Panc1 (cell line): ENCODE data around the gene TMTC3. TPM values are rescaled to one million over a fixed set of nuclear protein-coding genes. Genes with fewer than 3 reads are reported as not detected.
"Not testable (repeated sequence)": the region's sequence is repeated elsewhere in the genome, so short reads cannot be mapped to it uniquely, and the experiment has no call there.

Experiments
- ATAC-seq: fragments of 200-7000 bp; cut with Tn5 transposase; 2 replicates; pipeline ENCODE4 v1.9.1; 2020; ENCODE audit warnings: mild to moderate bottlenecking, moderate library complexity
- BruUV-seq: library from RNA; stranded (reverse); fragments of 400-500 nt; replicated peaks from 2 replicates; lab custom pipeline; 2021; lab: Mats Ljungman, UMichigan
- CTCF ChIA-PET: fragments of 300-600 bp; sonication (Branson Sonifier 250); formaldehyde crosslinking; loops from one replicate; lab custom pipeline; 2022; ENCODE audit warnings: antibody characterized with exemption; lab: Charles Lee
- POLR2A ChIA-PET: fragments of 300-600 bp; sonication (Branson Sonifier 250); formaldehyde crosslinking; loops from one replicate; lab custom pipeline; 2022; ENCODE audit warnings: antibody characterized with exemption; lab: Charles Lee
- DNase-seq: peaks from one replicate; pipeline ENCODE4 v3.0.0-alpha.2; 2010; ENCODE audit warnings: low read depth, low spot score
- H3K27ac ChIP-seq: 2 replicates; pipeline ENCODE4 v1.5.1; 2011; ENCODE audit warnings: mild to moderate bottlenecking, low read length, inconsistent platforms
- H3K27me3 ChIP-seq: fragments of 200-500 bp; sonication (Bioruptor generic); 2 replicates; pipeline ENCODE4 v1.6.0; 2014; ENCODE audit warnings: low read length, inconsistent platforms; ENCODE audit not compliant: control insufficient read depth, insufficient read depth
- H3K36me3 ChIP-seq: fragments of 200-500 bp; sonication (Bioruptor generic); 2 replicates; pipeline ENCODE4 v1.5.1; 2014; ENCODE audit warnings: inconsistent platforms, mild to moderate bottlenecking, low read length, moderate library complexity; ENCODE audit not compliant: control insufficient read depth, insufficient read depth
- H3K4me1 ChIP-seq: 2 replicates; pipeline ENCODE4 v1.5.1; 2011; ENCODE audit warnings: inconsistent platforms, mild to moderate bottlenecking, low read length, moderate library complexity; ENCODE audit not compliant: control insufficient read depth, insufficient read depth
- H3K4me3 ChIP-seq, 2 experiments: 2 replicates each; pipeline ENCODE4 v1.5.1; 2011 to 2012; ENCODE audit warnings: low read depth in 2 of 2, low read length in 2 of 2, mild to moderate bottlenecking in 2 of 2, inconsistent platforms in 1 of 2, moderate library complexity in 1 of 2
- H3K9me3 ChIP-seq: fragments of 200-500 bp; sonication (Bioruptor generic); 2 replicates; pipeline ENCODE4 v1.5.1; 2014; ENCODE audit warnings: low read depth, mild to moderate bottlenecking, inconsistent platforms, low read length, moderate library complexity; ENCODE audit not compliant: control insufficient read depth, insufficient read depth
- POLR2AphosphoS5 ChIP-seq: IDR thresholded peaks from 2 replicates; pipeline ENCODE4 v1.6.1; 2012; ENCODE audit warnings: mild to moderate bottlenecking, low read depth, low read length, moderate library complexity
- SIN3A ChIP-seq: IDR thresholded peaks from 2 replicates; pipeline ENCODE4 v1.6.1; 2012; ENCODE audit warnings: low read depth, mild to moderate bottlenecking, low read length, moderate library complexity, borderline replicate concordance; ENCODE audit not compliant: insufficient read depth
- TCF7L2 ChIP-seq: IDR thresholded peaks from 2 replicates; pipeline ENCODE4 v1.6.1; 2011; ENCODE audit warnings: mild to moderate bottlenecking, low read depth, low read length, inconsistent platforms
- in situ Hi-C: cut with HindIII; loops from 2 replicates; pipeline ENCODE4 v1.10.0; 2016; ENCODE audit warnings: low sequenced_read_pairs, low pct_unique_long_range_greater_than_20kb
- intact Hi-C: fragments of 100-400 bp; cut with micrococcal nuclease; formaldehyde crosslinking; loops from one replicate; pipeline ENCODE4 v1.10.0; 2022; ENCODE audit not compliant: unreplicated experiment
- total RNA-seq: library from RNA; stranded (reverse); gene quantifications from one replicate; pipeline ENCODE4 v1.2.1, GENCODE V29; 2021; ENCODE audit not compliant: unreplicated experiment
- TF ChIP-seq, protein P1 (sequence below), 2 experiments: IDR thresholded peaks; 2 replicates each; pipeline ENCODE4 v1.6.1; 2011 to 2012; ENCODE audit warnings: low read depth in 2 of 2, control low read depth in 1 of 2, low read length in 1 of 2, mild to moderate bottlenecking in 1 of 2, moderate library complexity in 1 of 2; ENCODE audit not compliant: insufficient read depth in 1 of 2
- TF ChIP-seq, protein P2 (sequence below): fragments of 450-650 bp; IDR thresholded peaks from 2 replicates; pipeline ENCODE4 v1.5.1; 2017; ENCODE audit warnings: mild to moderate bottlenecking

TMTC3 gene
- total RNA-seq, 1 experiment from 2014 or later: 21.6 TPM

- intact Hi-C loops (no loop called here), in situ Hi-C loops (no loop called here)
- ATAC-seq: no peak
- BruUV-seq: no TSS peak
- Histone ChIP-seq H3K4me3 (no peak overlapping the region), H3K27me3 (no peaks in the 10 kb centered on the region), H3K9me3 (0 out of 2 replicates have a peak, but pooled peaks cover 11% of the 10 kb centered on the region), H3K4me1 (no peaks in the 10 kb centered on the region), H3K27ac (no peak overlapping the region), H3K36me3 (no peaks in the 10 kb centered on the region)
- CTCF ChIA-PET: no interaction called here
- DNase-seq: no peak
- POLR2A ChIA-PET: no interaction called here
- TF ChIP-seq SIN3A: no peak
- TF ChIP-seq POLR2AphosphoS5: no peak
Observed at GRCh38 chr12:88208661-88209060, 66.6 kb downstream of the TMTC3 start.

GRCh38 chr12:88210311-88210710 is 68.2 kb downstream of the TMTC3 start:
- H3K27ac ChIP-seq, intact Hi-C loops, DNase-seq, CTCF ChIA-PET, H3K4me3 ChIP-seq, BruUV-seq, in situ Hi-C loops, H3K36me3 ChIP-seq, H3K27me3 ChIP-seq, POLR2A ChIA-PET, ATAC-seq, H3K4me1 ChIP-seq: not testable (repeated sequence)
- 0 out of 2 replicates have a peak, but pooled peaks cover 11% of the 10 kb centered on the region for H3K9me3 ChIP-seq

GRCh38 chr12:88218293-88218692 is 76.2 kb downstream of the TMTC3 start:
- POLR2A ChIA-PET: no interaction called here
- in situ Hi-C loops (no loop called here), intact Hi-C loops (no loop called here)
- CTCF ChIA-PET: no interaction called here
- Histone ChIP-seq H3K9me3 (no peaks in the 10 kb centered on the region), H3K27me3 (no peaks in the 10 kb centered on the region), H3K36me3 (no peaks in the 10 kb centered on the region), H3K27ac (no peak overlapping the region), H3K4me1 (no peaks in the 10 kb centered on the region), H3K4me3 (no peak overlapping the region)
- ATAC-seq (no peak), DNase-seq (no peak)
- no TSS peak for BruUV-seq
- no peak for TF ChIP-seq TCF7L2
- TF ChIP-seq POLR2AphosphoS5: no peak
- no peak for TF ChIP-seq SIN3A
- TF ChIP-seq, protein P1, sequence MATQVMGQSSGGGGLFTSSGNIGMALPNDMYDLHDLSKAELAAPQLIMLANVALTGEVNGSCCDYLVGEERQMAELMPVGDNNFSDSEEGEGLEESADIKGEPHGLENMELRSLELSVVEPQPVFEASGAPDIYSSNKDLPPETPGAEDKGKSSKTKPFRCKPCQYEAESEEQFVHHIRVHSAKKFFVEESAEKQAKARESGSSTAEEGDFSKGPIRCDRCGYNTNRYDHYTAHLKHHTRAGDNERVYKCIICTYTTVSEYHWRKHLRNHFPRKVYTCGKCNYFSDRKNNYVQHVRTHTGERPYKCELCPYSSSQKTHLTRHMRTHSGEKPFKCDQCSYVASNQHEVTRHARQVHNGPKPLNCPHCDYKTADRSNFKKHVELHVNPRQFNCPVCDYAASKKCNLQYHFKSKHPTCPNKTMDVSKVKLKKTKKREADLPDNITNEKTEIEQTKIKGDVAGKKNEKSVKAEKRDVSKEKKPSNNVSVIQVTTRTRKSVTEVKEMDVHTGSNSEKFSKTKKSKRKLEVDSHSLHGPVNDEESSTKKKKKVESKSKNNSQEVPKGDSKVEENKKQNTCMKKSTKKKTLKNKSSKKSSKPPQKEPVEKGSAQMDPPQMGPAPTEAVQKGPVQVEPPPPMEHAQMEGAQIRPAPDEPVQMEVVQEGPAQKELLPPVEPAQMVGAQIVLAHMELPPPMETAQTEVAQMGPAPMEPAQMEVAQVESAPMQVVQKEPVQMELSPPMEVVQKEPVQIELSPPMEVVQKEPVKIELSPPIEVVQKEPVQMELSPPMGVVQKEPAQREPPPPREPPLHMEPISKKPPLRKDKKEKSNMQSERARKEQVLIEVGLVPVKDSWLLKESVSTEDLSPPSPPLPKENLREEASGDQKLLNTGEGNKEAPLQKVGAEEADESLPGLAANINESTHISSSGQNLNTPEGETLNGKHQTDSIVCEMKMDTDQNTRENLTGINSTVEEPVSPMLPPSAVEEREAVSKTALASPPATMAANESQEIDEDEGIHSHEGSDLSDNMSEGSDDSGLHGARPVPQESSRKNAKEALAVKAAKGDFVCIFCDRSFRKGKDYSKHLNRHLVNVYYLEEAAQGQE (IDR thresholded peaks at IDR 0.05; ENCODE audit: insufficient read depth in 1 of 2, low read depth in 2 of 2, low read length in 1 of 2): no peak
- TF ChIP-seq, protein P2, sequence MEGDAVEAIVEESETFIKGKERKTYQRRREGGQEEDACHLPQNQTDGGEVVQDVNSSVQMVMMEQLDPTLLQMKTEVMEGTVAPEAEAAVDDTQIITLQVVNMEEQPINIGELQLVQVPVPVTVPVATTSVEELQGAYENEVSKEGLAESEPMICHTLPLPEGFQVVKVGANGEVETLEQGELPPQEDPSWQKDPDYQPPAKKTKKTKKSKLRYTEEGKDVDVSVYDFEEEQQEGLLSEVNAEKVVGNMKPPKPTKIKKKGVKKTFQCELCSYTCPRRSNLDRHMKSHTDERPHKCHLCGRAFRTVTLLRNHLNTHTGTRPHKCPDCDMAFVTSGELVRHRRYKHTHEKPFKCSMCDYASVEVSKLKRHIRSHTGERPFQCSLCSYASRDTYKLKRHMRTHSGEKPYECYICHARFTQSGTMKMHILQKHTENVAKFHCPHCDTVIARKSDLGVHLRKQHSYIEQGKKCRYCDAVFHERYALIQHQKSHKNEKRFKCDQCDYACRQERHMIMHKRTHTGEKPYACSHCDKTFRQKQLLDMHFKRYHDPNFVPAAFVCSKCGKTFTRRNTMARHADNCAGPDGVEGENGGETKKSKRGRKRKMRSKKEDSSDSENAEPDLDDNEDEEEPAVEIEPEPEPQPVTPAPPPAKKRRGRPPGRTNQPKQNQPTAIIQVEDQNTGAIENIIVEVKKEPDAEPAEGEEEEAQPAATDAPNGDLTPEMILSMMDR: no peak
